Pancreas (tissue), 10 donors: Measurements from ENCODE around the gene PPP1R2C. TPM values are rescaled to one million over a fixed set of nuclear protein-coding genes. Genes with fewer than 3 reads are reported as not detected.
A peak's percentile ranks its signal among the peaks of the same experiment; 100 is the strongest.

Experiments
- ATAC-seq, 4 donors: fragments of 200-7000 bp; cut with Tn5 transposase; one replicate each; pipeline versions ENCODE4 v1.8.0 to v1.9.1; 2020; ENCODE audit warnings: mild to moderate bottlenecking in 4 of 4, moderate library complexity in 4 of 4
- DNase-seq, 6 donors: peaks; one replicate each; pipeline ENCODE4 v3.0.0-alpha.2; 2020
- FAIRE-seq: peaks from 2 replicates; lab custom pipeline; 2012; peaks lifted over from hg19 to GRCh38; lab: Jason Lieb, UNC
- H3K27ac ChIP-seq, 4 donors: fragments of 200-600 bp; sonication (generic); 1 replicate in 3 of 4; 2 replicates in 1 of 4; pipeline versions ENCODE4 v1.5.0 to v1.8.0; 2020
- H3K27me3 ChIP-seq, 4 donors: fragments of 200-600 bp; one replicate each; pipeline ENCODE4 v1.8.0; 2021
- H3K36me3 ChIP-seq, 3 donors: fragments of 200-600 bp; sonication (generic) in 1 of 3; one replicate each; pipeline versions ENCODE4 v1.5.0 to v1.8.0; 2020 to 2021
- H3K4me1 ChIP-seq, 3 donors: fragments of 200-600 bp; one replicate each; pipeline ENCODE4 v1.8.0; 2021
- H3K4me3 ChIP-seq, 4 donors: fragments of 200-600 bp; sonication (generic) in 2 of 4; one replicate each; pipeline versions ENCODE4 v1.5.0 to v1.8.0; 2020 to 2021
- H3K9me3 ChIP-seq, 4 donors: fragments of 200-600 bp; one replicate each; pipeline ENCODE4 v1.8.0; 2021
- WGBS, 2 donors: extraction: QIAGEN DNeasy Blood & Tissue Kit; methylation state at CpG; one replicate each; pipeline ENCODE4 v1.1.7; 2013; 5-methylcytosine and 5-hydroxymethylcytosine counted together
- intact Hi-C, 3 donors: fragments of 100-400 bp; cut with DNase I; formaldehyde crosslinking; loops; one replicate each; pipeline versions ENCODE4 v1.11.1 to v1.14.2; 2022
- polyA plus RNA-seq, 2 donors: library from polyadenylated mRNA; stranded (reverse); fragments of 200-250 nt; gene quantifications; one replicate each; pipeline ENCODE4 v1.2.3, GENCODE V29; 2013
- total RNA-seq, 6 donors: library from RNA; stranded (reverse); fragmentation: NEBNext Ultra II Directional in 4 of 6; extraction: Animal tissue kit (Norgen Biotek cat#: 25700) in 4 of 6; gene quantifications; one replicate each; pipeline versions ENCODE4 v1.2.1 to v1.2.4, GENCODE V29; 2021 to 2023
- TF ChIP-seq, protein P1 (sequence below), 4 donors: fragments of 200-600 bp; sonication (generic) in 3 of 4; IDR thresholded peaks; one replicate each; pipeline versions ENCODE4 v1.5.0 to v1.8.0; 2021; ENCODE audit warnings: antibody characterized with exemption in 4 of 4
- donor health status: healthy with polysubstance abuse.
- donor health status: DM: no; HTN: no; CAD: no; lungs with moderate emphysema.
- donor health status: DM: no; HTN: no; CAD: no.
- donor health status: control.
- donor health status: control.
- donor health status: Bipolar disorder and iron deficiency.
- donor health status: DM: yes; HTN: yes; CAD: no.
- donor health status: DM: no; HTN: no; CAD: no.
- donor health status: DM: no; HTN: no; CAD: no.
- donor health status: DM: yes; HTN: yes; CAD: no.

Gene PPP1R2C
- total and polyA plus RNA-seq, 8 donors, result not detected

DNA sequence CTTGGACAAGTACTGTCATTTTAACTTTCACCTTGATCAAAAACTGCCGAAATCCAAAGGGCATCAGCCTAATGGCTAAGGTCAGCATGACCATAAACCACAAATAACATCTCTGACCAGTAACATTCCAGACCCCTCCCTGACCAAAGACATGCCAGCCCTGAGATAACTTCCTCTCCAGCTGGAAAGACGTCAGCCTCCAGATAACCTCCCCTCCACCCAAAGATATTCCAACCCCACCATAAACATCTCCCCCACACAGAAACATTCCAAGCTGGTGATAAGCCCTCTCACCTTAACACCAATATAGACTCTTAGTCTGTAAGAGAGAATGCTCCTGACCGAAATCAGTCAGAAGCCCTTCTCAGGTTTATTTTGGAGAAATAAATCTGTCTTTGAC is 7.4 kb downstream of the PPP1R2C start:
- H3K27ac ChIP-seq, result no peak overlapping the region
- ATAC-seq (no peak), FAIRE-seq (no peak), DNase-seq (no peak)
- 64 to 71% methylated on average over 3 of the region's 3 CpGs for WGBS, 2 donors
- H3K36me3 ChIP-seq, result no peaks in the 10 kb centered on the region
- no peaks in the 10 kb centered on the region for H3K9me3 ChIP-seq
- TF ChIP-seq, protein P1, sequence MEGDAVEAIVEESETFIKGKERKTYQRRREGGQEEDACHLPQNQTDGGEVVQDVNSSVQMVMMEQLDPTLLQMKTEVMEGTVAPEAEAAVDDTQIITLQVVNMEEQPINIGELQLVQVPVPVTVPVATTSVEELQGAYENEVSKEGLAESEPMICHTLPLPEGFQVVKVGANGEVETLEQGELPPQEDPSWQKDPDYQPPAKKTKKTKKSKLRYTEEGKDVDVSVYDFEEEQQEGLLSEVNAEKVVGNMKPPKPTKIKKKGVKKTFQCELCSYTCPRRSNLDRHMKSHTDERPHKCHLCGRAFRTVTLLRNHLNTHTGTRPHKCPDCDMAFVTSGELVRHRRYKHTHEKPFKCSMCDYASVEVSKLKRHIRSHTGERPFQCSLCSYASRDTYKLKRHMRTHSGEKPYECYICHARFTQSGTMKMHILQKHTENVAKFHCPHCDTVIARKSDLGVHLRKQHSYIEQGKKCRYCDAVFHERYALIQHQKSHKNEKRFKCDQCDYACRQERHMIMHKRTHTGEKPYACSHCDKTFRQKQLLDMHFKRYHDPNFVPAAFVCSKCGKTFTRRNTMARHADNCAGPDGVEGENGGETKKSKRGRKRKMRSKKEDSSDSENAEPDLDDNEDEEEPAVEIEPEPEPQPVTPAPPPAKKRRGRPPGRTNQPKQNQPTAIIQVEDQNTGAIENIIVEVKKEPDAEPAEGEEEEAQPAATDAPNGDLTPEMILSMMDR (IDR thresholded peaks at IDR 0.05), result no peak
- no peaks in the 10 kb centered on the region for H3K27me3 ChIP-seq
- intact Hi-C loops, result no loop called here
- H3K4me3 ChIP-seq, result no peak overlapping the region
- H3K4me1 ChIP-seq, result no peaks in the 10 kb centered on the region

DNA sequence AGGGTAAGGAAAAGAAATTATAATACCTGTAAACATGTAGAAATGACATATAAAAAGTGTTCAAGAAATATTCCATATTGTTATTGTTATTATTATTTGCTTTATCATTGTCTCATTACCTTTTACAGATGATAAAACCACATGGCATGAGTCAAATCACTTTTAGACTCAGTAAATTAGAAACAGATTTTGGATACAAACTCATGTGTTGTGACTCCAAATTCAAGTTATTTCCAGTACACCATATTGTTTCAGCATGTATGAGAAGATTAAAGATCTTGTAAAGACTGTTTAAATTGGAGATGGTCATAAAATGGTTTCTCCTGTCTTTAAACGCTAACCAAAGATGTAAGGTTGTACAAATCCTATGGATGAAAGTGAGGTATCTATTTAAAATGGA is 18.1 kb downstream of the PPP1R2C start:
- H3K27ac ChIP-seq, result no peak overlapping the region
- H3K27me3 ChIP-seq, result peaks cover 0 to 9% (median 0%) of the 10 kb centered on the region in 4 donors
- no peak for DNase-seq
- no peak for ATAC-seq
- FAIRE-seq, result peak; percentile 17
- H3K4me3 ChIP-seq, result no peak overlapping the region
- no peaks in the 10 kb centered on the region for H3K9me3 ChIP-seq
- 79 to 98% methylated on average over 1 of the region's 1 CpG for WGBS, 2 donors
- TF ChIP-seq, protein P1 (IDR thresholded peaks at IDR 0.05), result no peak
- H3K4me1 ChIP-seq, result no peaks in the 10 kb centered on the region
- intact Hi-C loops, result no loop called here
- no peaks in the 10 kb centered on the region for H3K36me3 ChIP-seq

DNA sequence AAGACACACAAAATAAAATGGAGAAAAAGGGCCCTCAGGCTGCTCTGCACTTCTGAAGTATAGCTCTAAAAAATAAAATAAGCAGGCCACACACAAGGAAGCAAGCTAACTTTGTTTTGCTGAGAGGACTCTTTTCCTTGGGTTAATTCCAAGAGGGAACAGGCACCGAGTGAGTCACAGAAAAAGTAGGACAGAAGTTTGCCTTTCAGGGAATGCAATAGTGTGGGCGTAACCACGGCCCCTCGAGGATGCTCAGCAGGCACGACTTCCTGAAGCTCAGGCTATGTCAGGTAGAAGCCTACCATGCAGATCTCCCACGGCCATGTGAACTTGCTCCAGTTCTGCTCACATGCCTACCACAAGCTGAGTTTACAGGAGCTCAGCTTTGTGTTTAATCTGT is 22.1 kb downstream of the PPP1R2C start:
- FAIRE-seq, result no peak
- Histone ChIP-seq H3K9me3 (no peaks in the 10 kb centered on the region), H3K27ac (no peak overlapping the region), H3K27me3 (peaks cover 0 to 5% (median 0%) of the 10 kb centered on the region in 4 donors), H3K4me3 (no peak overlapping the region), H3K36me3 (no peaks in the 10 kb centered on the region), H3K4me1 (no peaks in the 10 kb centered on the region)
- intact Hi-C loops, result no loop called here
- ATAC-seq, result peak in 3 of 4 donors; percentile 44 to 74 (median 62)
- WGBS, 2 donors, result 57 to 61% methylated on average over 6 of the region's 6 CpGs
- TF ChIP-seq, protein P1 (IDR thresholded peaks at IDR 0.05), result no peak
- no peak for DNase-seq

DNA sequence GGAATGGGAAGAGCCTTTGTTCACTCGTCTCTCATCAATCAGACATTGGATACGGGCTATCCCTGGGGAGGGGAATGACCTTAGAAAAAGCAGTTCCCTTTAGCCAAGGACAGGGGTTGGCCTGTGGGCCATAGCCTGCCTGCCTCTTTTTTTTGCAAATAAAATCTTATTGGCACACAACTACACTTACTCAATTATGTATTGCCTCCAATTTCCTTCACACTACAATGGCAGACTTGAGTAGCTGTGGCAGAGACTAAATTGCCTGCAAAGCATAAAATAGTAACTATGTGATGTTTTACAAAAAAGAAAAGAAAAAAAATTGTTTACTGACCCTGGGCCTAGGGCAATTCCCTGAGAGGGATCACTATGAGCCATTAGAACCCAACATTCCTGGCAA is 23.4 kb downstream of the PPP1R2C start:
- Histone ChIP-seq H3K27me3 (peaks cover 0 to 9% (median 0%) of the 10 kb centered on the region in 4 donors), H3K36me3 (no peaks in the 10 kb centered on the region), H3K27ac (no peak overlapping the region), H3K9me3 (no peaks in the 10 kb centered on the region), H3K4me3 (no peak overlapping the region), H3K4me1 (no peaks in the 10 kb centered on the region)
- DNase-seq (no peak), FAIRE-seq (no peak), ATAC-seq (no peak)
- WGBS, 2 donors, result 41 to 86% methylated on average over 2 of the region's 2 CpGs
- TF ChIP-seq, protein P1 (IDR thresholded peaks at IDR 0.05), result no peak
- intact Hi-C loops, result no loop called here

DNA sequence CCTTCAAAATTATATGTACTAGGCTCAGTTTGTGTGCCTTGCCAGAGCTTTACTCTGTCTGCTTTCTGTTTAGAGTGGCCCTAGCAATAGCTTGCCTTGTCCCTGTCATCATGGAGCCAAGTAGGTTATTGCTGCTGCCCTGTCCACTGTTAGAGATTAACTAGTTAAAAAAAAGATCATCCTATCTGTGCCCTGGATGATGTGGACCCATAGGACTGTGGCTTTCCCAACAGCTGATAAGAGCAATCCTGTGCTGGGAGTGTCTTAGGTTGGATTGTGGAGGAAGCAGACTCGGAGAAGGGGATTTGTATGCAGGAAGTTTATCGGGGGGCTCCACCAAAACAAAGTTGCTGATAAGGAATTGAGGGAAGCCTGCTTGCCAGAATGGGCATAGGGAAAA is 23.8 kb downstream of the PPP1R2C start:
- H3K36me3 ChIP-seq, result no peaks in the 10 kb centered on the region
- FAIRE-seq (no peak), ATAC-seq (peak in 1 of 4 donors; percentile 25), DNase-seq (no peak)
- H3K4me3 ChIP-seq, result no peak overlapping the region
- no peaks in the 10 kb centered on the region for H3K4me1 ChIP-seq
- H3K27me3 ChIP-seq, result peaks cover 0 to 9% (median 0%) of the 10 kb centered on the region in 4 donors
- WGBS, 2 donors, result 64 to 79% methylated on average over 2 of the region's 2 CpGs
- H3K27ac ChIP-seq, result no peak overlapping the region
- TF ChIP-seq, protein P1 (IDR thresholded peaks at IDR 0.05), result no peak
- intact Hi-C loops, result no loop called here
- H3K9me3 ChIP-seq, result no peaks in the 10 kb centered on the region
